Stimulated activated CD4-positive, alpha-beta T cell treated with anti-CD3 and anti-CD28 coated beads, Interleukin-12 subunit alpha, Interleukin-12 subunit beta, amount 100 ng/mL, for 48 hours (primary cell): ENCODE results near the gene NEDD4L.

ENCODE experiments used
- DNase-seq, 3 donors: peaks; one replicate each; pipeline ENCODE4 v3.0.0-alpha.2; 2020; ENCODE audit warnings: low read depth in 2 of 3, low spot score in 1 of 3

The NEDD4L gene

DNA sequence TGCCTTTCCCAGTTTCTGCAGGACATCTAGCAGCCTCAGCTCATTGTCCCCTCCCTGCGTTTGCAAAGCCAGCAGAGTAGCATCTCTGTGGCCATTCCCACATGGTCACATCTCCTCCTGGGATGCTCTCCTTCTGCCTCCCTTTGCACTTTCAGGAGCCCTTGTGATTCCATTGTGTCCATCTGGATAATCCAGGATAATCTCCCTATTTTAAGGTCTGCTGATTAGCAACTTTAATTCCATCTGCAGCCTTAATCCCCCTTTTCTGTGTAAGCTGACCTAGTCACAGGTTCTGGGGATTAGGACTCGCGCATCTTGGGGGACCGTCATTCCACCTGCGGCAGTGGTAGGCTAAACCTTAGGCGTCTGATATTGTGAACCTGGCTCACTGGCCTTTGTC, 70.7 kb downstream of the NEDD4L start:
- DNase-seq = no peak

DNA sequence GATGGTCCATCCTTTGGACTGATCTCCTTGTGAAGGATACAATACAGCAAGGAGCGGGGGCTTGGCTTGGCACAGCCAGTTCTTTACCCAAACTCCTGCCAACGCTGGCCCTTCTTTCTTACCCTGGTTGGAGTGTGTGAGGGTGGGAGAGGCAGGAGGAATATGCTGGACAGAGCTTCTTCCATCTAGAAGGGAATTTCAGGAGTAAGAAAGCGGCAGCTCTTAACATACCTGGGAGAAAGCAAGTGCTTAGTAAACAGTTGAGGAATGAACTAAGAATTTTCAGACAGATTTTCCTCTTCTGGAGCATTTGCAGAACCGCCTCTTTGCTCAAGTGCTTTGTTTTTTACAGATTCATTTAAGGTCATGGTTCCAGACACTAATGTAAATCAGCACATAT, 72.8 kb downstream of the NEDD4L start:
- DNase-seq = no peak

DNA sequence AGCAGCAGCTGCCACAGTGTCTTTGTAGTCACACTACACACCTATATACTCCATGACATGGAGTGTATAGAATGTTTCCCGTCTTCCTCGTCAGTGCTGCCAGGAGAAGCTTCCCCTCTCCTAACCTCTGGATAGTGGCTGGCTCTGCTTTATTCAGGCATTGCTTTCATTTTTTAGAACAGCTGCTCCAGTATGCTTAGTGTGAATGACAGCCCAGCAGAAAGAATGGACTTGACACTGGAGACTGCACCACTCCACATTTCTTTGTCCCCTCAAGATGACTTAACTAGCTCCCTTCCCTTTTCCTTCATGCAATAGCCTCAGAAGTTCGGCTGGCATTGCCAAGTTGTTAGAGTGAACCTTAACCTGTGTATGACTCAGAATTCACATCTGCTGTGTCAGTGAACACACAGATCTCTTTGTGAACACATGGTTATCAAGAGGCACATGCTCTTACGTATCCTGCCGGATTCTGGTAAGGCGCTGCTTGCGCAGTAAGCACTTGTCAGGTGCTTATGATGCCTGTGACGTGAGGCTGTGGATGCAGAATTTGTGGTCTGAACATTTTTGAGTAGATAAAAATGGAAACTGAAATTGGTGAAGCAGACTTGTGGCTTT, 73.9 kb downstream of the NEDD4L start:
- DNase-seq = no peak

DNA sequence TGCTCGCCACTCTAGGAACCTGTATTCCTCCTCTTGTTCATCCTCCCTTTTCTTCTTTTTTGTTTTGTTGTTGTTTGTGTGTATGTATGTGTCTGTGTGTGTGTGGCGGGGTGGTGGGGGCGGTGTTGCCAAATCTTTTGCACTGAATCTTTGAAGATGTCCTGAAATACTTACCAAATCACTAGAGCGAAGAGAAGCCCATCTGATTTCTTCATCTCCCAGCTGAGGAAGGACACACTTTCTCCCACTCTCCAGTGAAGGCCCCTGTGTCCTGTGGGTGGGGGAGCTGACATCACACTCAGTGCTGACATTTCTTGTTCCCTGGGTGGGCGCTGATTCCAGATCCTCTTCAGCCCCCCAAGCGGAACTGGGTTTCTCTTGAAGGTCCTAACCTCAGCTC, 74.5 kb downstream of the NEDD4L start:
- DNase-seq = no peak

DNA sequence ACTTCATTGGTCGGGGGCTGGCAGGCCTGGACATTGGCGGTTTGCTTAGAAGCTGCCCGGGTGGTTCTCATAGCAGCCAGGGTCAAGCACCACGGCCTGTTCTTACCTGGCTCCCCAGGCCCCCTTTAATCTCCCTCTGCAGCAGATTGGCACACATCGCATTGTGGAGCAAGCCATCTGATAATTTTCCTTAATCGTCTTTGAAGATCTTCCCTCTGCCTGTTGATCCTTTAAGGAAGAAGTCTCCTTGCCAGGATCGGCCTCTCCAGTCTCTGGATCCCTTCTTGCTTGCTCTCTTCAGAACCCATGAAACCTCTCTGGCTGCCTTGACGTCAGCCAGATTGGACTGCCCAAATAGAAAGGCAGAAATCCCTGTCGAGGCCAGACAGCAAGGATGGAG, 75.8 kb downstream of the NEDD4L start:
- no peak for DNase-seq

DNA sequence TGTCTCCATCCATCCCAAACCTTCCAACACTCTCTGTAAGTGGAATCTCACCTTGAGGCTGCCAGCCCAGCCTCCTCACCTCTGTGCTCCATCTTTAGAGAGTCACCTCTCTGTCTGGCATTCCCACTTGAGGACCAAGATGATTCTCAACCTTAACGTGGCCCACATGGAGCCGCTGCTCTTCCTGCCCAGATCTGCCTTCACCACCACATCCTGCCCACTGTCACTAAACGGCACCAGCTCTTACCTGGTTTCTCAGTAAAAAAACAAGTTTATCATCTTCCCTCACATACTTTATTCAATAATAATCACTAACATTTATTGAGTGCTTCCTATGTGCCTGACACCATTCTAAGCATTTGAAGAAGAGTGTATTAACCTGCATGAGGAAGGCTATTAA, 80.4 kb downstream of the NEDD4L start:
- DNase-seq = no peak

DNA sequence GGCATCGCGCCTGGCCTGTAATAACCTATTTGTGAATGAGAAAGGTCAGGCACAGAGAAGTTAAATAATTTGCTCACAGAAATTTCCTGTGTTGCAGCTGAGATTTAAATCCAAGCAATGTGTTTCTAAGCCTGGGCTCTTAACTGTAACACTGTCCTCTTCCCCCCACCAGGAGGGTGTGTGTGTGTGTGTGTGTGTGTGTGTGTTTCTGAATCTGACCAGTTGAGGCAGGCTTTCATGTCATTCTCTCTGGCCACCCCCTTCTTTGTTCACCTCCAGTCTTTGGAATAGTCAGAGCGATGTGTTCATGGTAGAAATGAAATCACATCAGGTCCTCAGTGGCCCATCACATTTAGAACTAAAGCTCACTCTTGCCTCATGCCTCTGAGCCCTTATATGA, 81.2 kb downstream of the NEDD4L start:
- no peak for DNase-seq

DNA sequence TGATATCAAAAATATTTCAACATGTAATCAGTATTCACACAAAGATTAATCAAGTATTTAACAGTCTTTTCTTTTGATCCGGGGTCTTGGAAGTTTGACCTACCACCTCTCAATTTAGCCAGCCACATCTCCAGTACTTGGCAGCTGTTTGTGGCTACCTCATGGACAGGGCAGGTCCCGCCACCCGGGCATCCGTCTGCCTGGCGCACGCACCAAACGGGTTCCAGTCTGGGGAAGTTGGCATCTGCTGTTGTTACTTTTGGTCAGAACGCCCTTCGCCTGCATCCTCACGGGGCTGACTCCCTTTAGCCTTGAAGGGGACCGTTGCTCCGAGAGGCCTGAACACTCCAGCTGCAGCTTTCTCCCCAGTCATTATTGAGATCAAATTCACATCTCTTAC, 81.7 kb downstream of the NEDD4L start:
- no peak for DNase-seq

DNA sequence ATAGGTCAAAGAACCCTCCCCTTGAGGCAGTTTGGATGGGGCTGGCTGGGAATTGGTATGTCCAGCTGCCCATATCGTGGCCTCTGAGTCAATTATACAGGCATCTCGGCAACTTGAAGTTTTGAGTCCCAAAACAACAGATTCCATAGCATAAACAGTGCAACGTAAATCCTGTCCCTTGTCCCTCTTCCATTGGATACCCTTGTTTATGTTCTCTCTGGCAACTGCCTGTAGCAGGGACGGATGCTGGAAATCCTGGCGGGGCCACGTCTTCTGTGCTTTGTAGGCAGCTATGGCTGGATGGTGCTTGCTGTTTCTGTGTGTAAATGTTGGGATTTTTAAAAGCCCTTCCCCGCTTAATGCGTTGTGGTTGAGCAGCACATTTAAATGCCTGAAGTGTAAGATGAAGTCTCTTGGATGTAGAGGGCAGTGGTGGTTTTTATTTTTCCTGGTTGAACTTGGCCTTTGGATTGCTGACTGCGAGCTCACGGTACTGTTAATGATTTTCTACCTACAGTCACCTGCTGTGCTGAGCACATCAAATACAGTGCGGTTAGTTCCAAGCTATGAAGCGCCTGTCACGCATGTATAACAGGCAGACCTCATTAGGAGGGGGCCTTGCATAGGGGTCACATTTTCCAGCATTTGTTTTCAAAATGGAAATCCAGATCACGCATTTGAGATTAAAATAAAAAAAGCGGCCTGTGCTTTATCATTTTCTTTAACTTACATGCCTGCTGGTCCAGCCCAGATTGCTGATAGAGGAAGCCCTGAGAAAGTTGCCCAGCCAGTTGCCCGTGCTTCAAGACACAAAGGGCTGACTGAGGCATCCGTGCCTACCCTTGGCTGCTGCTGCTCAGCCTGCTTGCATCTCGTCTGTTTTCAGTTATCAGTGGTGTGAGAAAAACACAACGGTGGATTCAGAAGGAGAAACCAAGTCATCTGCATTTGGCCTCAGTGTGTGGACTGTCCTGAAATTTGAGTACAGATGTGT, 84.7 kb downstream of the NEDD4L start:
- DNase-seq = no peak

DNA sequence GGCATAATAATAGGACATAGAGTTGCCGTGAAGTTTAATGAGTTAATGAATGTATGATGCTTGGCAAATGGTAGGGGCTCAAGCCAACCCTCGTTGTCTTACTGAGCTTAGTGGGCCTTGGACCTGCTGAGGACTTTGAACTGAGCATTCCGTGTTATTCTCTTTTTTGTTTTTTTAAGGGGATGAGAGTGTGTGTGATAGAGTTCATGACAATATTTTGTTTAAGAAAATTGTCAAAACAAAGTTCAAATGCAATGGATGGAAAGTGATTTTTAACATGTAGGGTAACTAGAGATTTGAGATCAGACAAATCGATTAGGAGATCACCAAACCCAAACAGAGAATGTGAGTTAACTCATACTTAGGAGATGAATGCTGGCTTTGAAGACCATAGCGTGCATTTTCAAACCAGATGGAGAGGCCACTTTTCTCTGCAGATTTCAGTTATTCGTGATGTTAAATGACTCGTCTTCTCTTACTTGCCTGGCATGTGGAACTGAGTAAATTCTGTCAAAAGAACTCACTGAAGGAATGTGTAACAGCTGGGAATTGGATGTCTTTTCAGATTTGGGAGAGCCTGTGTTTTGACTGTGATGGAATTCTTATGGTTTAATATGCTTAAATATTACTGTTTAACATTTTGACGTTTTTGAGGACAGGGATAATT, 88.7 kb downstream of the NEDD4L start:
- no peak for DNase-seq

DNA sequence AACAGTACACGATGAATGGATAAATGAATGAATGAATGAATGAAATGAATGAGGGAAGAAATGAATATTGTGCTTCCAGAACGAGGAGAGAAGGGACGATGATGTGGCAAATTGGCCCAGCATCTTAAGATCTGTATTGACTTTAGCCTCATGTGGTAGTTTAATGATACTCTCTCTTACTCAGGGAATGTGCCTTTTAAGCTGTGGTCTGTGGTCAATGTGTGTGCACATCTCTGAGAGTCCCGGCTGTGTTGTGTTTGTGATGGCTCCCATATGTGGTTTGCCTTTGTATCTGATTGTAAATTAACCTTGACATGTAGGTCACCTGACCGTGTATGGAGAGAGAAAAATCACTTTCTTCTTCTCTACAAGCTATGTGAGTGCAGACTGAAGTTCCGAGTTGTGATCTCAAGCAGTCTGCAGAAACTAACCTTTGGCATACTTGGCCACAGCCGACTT, 91.2 kb downstream of the NEDD4L start:
- DNase-seq = no peak

DNA sequence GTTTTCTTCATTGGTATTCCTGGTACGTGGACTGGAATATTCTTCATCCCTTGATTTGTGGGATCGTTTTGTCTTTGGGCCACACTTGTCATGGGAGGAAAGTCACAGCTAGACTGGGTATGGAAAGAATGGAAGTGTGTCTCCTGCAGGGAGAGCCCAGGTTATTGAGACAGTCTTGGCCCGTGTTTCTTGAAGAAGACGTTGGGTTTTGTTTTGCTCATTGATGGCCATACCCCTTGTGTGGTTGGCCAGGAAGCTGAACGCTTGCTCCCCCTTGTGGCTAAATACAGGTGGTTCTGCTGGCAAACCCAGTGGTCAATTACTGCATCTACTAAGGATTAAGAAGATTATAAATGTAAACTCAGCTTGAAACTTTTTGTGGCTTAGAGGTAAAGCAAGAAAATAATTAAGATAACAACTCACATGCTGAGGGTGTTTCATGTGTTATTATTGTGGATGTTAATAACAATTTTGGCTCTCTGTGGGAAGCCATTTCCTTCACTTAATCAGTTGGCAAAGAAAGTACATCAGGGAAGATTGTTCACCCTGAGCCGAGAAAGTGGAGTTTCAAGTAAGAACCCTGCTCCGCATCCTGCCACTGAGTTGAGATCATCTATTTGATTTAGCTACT, 91.8 kb downstream of the NEDD4L start:
- DNase-seq = peak; percentile 28 to 60 (median 38)

DNA sequence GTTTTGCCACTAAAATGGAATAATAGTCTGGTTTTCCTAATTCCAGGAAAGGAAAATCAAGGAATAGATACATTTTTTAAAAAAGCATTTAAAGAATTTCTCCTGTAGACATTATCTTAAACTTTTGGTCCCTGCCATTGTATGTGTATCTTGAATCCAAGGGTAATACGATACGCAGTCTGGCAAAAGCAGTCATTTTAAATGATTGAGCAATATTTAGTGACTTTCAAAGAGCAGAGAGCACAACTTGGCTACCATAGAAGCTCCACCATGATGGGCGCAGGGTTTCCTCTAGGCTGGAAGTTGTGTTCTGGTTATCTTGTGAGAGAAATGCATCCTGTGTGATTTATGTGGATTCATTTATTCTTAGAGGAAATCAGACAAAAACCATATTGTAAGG, 92.9 kb downstream of the NEDD4L start:
- no peak for DNase-seq

DNA sequence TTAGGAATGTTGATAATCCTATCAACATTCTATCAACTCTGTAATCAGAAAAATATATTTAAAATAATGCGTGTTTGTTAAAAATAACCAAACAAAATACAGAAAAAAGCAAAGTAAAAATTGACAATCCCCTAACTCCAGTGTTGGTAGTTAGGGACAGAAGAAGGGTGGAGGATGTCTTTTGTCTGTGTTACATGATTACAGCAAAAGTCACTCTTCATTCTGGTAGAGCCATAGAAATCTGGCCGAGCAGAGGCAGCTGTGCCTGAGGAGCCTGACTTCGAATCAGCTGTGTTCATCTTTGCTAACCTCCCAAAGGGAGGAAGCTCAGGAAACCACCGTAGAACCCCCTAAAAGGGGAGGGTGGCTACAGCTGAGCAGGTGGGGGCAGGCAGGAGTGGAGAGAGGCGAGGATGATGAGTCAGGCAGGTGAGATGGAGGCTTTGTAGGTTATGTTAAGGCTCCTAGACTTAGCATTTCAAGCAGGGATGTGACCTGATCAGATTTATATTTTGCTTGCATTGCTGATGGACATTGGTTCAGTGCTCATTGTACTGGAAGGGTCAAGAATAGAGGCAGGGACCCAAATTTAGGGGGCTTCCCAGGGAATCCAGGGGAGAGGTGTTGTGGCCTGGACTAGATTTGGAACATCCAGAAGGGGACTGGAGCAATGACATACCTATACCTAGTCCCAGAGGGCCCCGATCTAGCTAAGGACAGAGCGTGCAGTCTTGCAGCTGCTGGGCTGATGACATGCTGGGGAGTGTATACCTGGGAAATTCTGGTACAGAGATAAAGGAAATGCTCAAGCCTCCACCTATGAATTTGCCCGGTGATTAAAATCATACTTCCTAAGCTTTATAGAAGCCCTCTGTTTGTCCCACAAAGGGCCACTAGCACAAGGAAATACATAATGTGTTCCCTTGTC, 95.7 kb downstream of the NEDD4L start:
- no peak for DNase-seq

DNA sequence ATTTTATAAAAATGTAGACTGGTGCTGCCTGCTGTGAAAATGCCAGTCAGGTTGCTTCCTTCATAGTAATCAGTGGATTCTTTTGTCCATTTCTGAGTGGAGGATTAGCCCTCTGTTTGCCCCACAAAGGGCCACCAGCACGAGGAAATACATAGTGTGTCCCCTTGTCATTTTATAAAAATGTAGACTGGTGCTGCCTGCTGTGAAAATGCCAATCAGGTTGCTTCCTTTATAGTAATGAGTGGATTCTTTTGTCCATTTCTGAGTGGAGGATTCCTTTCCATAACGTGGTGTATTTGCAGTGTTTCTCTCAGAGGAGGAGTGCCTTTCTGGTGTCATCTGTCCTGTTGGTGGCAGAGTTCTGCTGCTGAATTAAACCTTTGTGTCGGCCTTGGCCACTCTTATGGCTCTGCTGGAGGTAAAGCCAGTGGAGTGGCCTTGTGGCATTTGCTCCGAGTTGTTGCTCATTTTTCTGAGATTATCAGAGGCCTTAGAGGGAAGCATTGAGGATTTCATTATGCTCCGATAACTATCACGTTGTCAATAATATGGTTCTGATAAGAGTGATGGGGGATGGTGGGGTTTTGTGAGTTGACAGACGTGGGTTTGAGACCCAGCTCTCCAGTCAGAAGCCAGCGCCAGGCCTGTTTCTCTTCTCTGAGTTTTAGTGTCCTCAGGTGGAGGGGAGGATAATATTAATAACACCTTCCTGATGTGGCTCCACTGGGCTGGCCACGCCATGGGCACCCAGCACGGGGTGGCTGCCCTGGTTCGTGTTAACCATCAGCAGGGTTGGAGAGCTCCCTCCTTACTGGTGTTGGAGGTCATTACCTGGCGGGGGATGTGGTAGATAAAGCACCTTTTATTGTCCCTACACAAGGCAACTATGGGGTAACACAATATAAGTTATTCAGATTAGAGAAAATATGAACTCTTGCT, 96.6 kb downstream of the NEDD4L start:
- no peak for DNase-seq

DNA sequence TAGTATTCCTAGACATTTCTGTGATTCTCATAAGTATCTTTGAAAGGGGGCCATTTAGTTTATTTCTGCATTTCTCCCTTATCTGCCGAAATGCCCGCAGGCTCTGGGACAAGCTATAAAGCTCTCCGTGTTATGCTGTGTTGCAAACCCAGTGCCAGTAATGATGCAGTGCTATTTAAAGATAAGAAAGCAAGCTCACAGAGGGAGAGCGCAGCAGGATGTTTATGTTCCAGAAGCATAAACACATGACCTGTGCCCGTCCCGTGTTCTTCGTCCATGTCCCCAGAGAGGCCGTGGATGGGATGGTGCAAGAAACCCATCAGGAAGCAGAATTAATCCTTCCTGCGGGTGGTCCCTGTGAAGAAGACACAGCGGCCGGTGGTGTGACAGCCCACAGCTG, 99.4 kb downstream of the NEDD4L start:
- DNase-seq = no peak

DNA sequence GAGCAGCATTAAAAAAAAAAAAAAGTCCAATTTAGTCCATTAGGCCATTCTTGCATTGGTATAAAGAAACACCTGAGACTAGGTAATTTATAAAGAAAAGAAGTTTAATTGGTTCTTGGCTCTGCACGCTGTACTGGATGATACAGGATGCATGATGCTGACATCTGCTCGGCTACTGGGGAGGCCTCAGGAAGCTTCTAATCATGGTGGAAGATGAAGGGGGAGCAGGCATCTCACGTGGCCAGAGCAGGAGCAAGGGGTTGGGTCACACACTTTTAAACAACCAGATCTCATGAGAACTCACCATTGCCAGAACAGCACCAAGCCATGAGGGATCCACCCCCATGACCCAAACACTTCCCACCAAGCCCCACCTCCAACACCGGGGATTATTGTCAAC, 100.1 kb downstream of the NEDD4L start:
- no peak for DNase-seq

DNA sequence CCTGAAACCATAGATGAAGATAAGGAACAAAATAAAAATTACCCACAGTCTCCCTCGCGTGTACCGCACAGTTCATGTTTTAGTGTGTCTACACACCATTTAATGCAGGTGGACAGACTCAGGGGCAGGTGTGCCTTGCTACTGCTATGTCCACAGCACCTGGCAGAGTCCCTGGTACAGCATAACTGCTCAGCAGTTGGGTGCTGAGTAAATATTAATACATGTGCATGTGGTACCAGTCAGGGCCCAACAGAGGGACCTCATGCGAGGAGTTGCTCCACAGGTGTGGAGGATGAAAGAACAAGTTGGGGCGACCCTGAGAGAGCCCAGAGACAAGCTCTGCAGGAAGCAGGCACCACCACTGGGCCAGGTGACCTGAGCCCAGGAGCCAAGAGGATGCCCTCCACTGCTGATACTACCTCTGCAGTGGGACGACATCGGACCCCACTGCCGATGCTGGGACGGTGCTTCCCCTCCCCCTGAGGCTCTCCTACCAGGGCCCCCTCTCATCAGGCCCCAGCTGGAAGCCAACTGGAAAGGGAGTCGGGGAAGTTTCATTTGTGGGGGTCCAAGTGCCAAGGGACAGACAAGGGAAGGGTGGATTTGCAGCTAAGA, 100.8 kb downstream of the NEDD4L start:
- DNase-seq = no peak

DNA sequence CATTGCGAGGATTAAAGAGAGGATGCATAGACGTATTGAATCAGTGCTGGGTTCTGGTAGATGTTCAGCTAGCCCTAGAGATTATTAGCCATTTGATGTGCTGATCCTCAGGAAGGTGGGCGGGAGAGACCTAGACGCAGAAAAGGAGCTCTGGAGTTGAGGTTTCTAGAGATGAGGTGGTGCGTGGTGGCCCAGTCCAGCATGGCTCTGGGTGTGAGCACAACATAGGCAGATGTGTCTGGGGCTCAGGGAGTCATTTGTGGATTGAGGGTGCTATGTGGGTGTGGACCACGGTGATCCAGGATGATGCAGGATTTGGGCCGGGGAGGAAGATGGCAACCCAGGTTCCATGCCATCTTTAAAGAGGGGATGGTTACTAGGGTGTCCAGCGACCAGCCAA, 102.1 kb downstream of the NEDD4L start:
- no peak for DNase-seq
